Smooth muscle cell (in vitro differentiated cells): ENCODE measurements around the gene NXPH1. TPM values are rescaled to one million over a fixed set of nuclear protein-coding genes. Genes with fewer than 3 reads are reported as not detected.
A peak's percentile ranks its signal among the peaks of the same experiment; 100 is the strongest.

Experiments used
- DNase-seq: peaks from one replicate; lab custom pipeline; 2025; ENCODE audit not compliant: unreplicated experiment; lab: John Stamatoyannopoulos, UW
- H2AFZ ChIP-seq: fragments of 200-600 bp; sonication (generic); 2 replicates; pipeline ENCODE4 v1.6.0; 2016; ENCODE audit warnings: antibody characterized with exemption, low read depth, mild to moderate bottlenecking
- H3F3A ChIP-seq: fragments of 200-600 bp; sonication (generic); 2 replicates; pipeline ENCODE4 v1.6.0; 2017; ENCODE audit warnings: antibody characterized with exemption, low read depth
- H3K27ac ChIP-seq: fragments of 200-600 bp; sonication (generic); 2 replicates; pipeline ENCODE4 v1.5.1; 2016; ENCODE audit warnings: low read depth, mild to moderate bottlenecking
- H3K27me3 ChIP-seq: fragments of 200-600 bp; sonication (generic); 2 replicates; pipeline ENCODE4 v1.6.1; 2016; ENCODE audit warnings: low read depth, mild to moderate bottlenecking
- H3K36me3 ChIP-seq: fragments of 200-600 bp; sonication (generic); 2 replicates; pipeline ENCODE4 v1.5.1; 2016; ENCODE audit warnings: low read depth
- H3K4me1 ChIP-seq: fragments of 200-600 bp; sonication (generic); 2 replicates; pipeline ENCODE4 v1.5.1; 2016; ENCODE audit warnings: low read depth
- H3K4me2 ChIP-seq: fragments of 200-600 bp; sonication (generic); 2 replicates; pipeline ENCODE4 v1.6.0; 2016; ENCODE audit warnings: mild to moderate bottlenecking
- H3K4me3 ChIP-seq: fragments of 200-600 bp; sonication (generic); 2 replicates; pipeline ENCODE4 v1.5.1; 2016; ENCODE audit warnings: mild to moderate bottlenecking
- H3K79me2 ChIP-seq: fragments of 200-600 bp; sonication (generic); 2 replicates; pipeline ENCODE4 v1.6.0; 2016; ENCODE audit warnings: low read depth, mild to moderate bottlenecking
- H3K9ac ChIP-seq: fragments of 200-600 bp; sonication (generic); 2 replicates; pipeline ENCODE4 v1.6.0; 2016; ENCODE audit warnings: low read depth
- H3K9me3 ChIP-seq: fragments of 200-600 bp; sonication (generic); replicated peaks from 2 replicates; pipeline ENCODE4 v1.5.1; 2016; ENCODE audit warnings: low read depth
- H4K20me1 ChIP-seq: fragments of 200-600 bp; sonication (generic); 2 replicates; pipeline ENCODE4 v1.6.0; 2016; ENCODE audit warnings: low read depth
- WGBS: methylation state at CpG from one replicate; pipeline ENCODE4 v1.1.7; 2016; ENCODE audit warnings: low lambda C conversion rate; 5-methylcytosine and 5-hydroxymethylcytosine counted together
- polyA plus RNA-seq: library from polyadenylated mRNA; unstranded; fragments of >200 nt; fragmentation: Nextera tagmentation; extraction: Ambion mirVana; gene quantifications from 2 replicates; pipeline ENCODE4 v1.2.1, GENCODE V29; 2016
- total RNA-seq: library from RNA; depleted of rRNA; stranded (reverse); fragments of >200 nt; gene quantifications from 2 replicates; pipeline ENCODE4 v1.2.3, GENCODE V29; 2014
- TF ChIP-seq, protein P1 (sequence below): fragments of 200-600 bp; sonication (generic); IDR thresholded peaks from 2 replicates; pipeline ENCODE4 v1.5.1; 2017; ENCODE audit warnings: borderline replicate concordance, mild to moderate bottlenecking, antibody characterized with exemption; ENCODE audit not compliant: insufficient read depth, poor library complexity, severe bottlenecking

Gene NXPH1
- total RNA-seq (0.63 and 2.7 TPM in 2 replicates), polyA plus RNA-seq (0.43 TPM in 1 of 2 replicates, not detected in the other)

GRCh38 chr7:8433477-8434289 lies at the start of gene NXPH1:
NXPH1 (plus strand) TSS chr7:8433609.
- H3K9me3 ChIP-seq, result no peaks in the 10 kb centered on the region
- no peaks in the 10 kb centered on the region for H4K20me1 ChIP-seq
- no peaks in the 10 kb centered on the region for H3F3A ChIP-seq
- no peaks in the 10 kb centered on the region for H3K36me3 ChIP-seq
- H3K79me2 ChIP-seq, result no peaks in the 10 kb centered on the region
- no peak within 1 kb of the TSS for H2AFZ ChIP-seq
- no peak within 1 kb of the TSS for H3K27ac ChIP-seq
- peak; percentile 21 for DNase-seq
- TF ChIP-seq, protein P1, sequence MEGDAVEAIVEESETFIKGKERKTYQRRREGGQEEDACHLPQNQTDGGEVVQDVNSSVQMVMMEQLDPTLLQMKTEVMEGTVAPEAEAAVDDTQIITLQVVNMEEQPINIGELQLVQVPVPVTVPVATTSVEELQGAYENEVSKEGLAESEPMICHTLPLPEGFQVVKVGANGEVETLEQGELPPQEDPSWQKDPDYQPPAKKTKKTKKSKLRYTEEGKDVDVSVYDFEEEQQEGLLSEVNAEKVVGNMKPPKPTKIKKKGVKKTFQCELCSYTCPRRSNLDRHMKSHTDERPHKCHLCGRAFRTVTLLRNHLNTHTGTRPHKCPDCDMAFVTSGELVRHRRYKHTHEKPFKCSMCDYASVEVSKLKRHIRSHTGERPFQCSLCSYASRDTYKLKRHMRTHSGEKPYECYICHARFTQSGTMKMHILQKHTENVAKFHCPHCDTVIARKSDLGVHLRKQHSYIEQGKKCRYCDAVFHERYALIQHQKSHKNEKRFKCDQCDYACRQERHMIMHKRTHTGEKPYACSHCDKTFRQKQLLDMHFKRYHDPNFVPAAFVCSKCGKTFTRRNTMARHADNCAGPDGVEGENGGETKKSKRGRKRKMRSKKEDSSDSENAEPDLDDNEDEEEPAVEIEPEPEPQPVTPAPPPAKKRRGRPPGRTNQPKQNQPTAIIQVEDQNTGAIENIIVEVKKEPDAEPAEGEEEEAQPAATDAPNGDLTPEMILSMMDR, result peak; percentile 13
- H3K4me1 ChIP-seq, result peaks cover 10% of the 10 kb centered on the region
- H3K4me2 ChIP-seq, result peak within 1 kb of the TSS; percentile 82
- H3K27me3 ChIP-seq, result peaks cover 95% of the 10 kb centered on the region
- under 1% methylated on average over 53 of the region's 71 CpGs for WGBS
- peak within 1 kb of the TSS; percentile 32 for H3K4me3 ChIP-seq
- H3K9ac ChIP-seq, result no peak within 1 kb of the TSS

DNA sequence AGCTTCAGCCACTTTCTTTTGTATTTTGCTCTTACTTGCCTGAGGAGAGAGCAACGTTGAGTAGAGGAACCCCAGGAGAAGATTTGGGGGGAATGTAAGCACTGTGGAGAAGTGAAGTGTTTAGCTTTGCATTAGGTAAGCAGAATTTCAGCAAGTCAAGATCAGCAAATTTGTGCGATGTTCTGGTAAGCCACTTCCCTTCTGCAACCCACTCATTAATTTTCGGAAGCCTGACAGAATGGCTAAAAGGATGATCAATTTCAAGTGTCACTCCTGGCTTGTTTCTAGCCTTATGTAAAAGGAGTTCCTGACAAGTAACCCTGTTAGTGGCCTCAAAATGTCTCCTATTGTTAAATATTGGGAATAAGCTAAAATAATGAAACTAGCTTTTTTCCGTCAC lies 48.5 kb upstream of the NXPH1 start:
- TF ChIP-seq, protein P1, result no peak
- DNase-seq, result no peak
- WGBS, result 67% methylated on average over 4 of the region's 4 CpGs
- Histone ChIP-seq H3K4me2 (no peak overlapping the region), H3K27ac (no peak overlapping the region), H2AFZ (no peak overlapping the region), H3K9me3 (no peaks in the 10 kb centered on the region), H3K79me2 (no peaks in the 10 kb centered on the region), H3F3A (no peaks in the 10 kb centered on the region), H3K4me1 (peaks cover under 1% of the 10 kb centered on the region), H4K20me1 (no peaks in the 10 kb centered on the region), H3K27me3 (no peaks in the 10 kb centered on the region), H3K4me3 (no peak overlapping the region), H3K9ac (no peak overlapping the region), H3K36me3 (no peaks in the 10 kb centered on the region)

GRCh38 chr7:8386926-8387550 lies 46.4 kb upstream of the NXPH1 start:
- Histone ChIP-seq H4K20me1 (no peaks in the 10 kb centered on the region), H3K27ac (no peak overlapping the region), H3K9ac (no peak overlapping the region), H3K4me3 (no peak overlapping the region), H2AFZ (no peak overlapping the region), H3K79me2 (no peaks in the 10 kb centered on the region), H3K4me2 (no peak overlapping the region), H3K27me3 (no peaks in the 10 kb centered on the region), H3K4me1 (peaks cover 12% of the 10 kb centered on the region), H3K36me3 (no peaks in the 10 kb centered on the region), H3K9me3 (no peaks in the 10 kb centered on the region), H3F3A (no peaks in the 10 kb centered on the region)
- TF ChIP-seq, protein P1, result no peak
- DNase-seq, result no peak
- WGBS, result 59% methylated on average over 5 of the region's 5 CpGs
